GM12801 (cell line): ENCODE results near the gene USP7.

Source experiments
- TF ChIP-seq, protein P1 (sequence below): IDR thresholded peaks from one replicate; pipeline ENCODE4 v1.5.1; 2011; ENCODE audit warnings: control low read depth; ENCODE audit not compliant: insufficient read length; ENCODE audit errors: extremely low read depth

The USP7 gene

GRCh38 chr16:8989099-8989878 is 25.6 kb upstream of the USP7 start:
- TF ChIP-seq, protein P1, sequence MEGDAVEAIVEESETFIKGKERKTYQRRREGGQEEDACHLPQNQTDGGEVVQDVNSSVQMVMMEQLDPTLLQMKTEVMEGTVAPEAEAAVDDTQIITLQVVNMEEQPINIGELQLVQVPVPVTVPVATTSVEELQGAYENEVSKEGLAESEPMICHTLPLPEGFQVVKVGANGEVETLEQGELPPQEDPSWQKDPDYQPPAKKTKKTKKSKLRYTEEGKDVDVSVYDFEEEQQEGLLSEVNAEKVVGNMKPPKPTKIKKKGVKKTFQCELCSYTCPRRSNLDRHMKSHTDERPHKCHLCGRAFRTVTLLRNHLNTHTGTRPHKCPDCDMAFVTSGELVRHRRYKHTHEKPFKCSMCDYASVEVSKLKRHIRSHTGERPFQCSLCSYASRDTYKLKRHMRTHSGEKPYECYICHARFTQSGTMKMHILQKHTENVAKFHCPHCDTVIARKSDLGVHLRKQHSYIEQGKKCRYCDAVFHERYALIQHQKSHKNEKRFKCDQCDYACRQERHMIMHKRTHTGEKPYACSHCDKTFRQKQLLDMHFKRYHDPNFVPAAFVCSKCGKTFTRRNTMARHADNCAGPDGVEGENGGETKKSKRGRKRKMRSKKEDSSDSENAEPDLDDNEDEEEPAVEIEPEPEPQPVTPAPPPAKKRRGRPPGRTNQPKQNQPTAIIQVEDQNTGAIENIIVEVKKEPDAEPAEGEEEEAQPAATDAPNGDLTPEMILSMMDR: no peak

GRCh38 chr16:8986818-8987191 is 23.1 kb upstream of the USP7 start:
- TF ChIP-seq, protein P1: no peak

DNA sequence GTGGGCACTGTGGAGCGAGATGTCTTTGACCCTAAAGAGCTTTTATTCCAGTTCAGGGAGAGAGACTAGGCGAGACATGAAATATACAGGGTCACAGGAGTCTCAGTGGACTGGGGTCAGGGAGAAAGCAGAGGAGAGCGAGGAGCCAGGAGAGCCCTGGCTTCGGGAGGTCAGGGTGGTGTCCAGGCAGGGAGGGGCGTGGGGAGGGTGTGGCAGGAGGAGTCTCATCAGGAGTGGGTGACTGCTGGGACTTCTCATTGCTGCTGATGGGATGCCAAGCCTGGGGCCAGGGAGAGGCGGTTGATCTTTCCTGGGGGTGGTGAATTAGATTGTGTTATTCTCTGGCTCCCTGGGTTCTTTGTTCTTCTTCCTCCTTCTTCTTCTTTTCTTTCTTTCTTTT is 22.4 kb upstream of the USP7 start:
- TF ChIP-seq, protein P1: no peak

DNA sequence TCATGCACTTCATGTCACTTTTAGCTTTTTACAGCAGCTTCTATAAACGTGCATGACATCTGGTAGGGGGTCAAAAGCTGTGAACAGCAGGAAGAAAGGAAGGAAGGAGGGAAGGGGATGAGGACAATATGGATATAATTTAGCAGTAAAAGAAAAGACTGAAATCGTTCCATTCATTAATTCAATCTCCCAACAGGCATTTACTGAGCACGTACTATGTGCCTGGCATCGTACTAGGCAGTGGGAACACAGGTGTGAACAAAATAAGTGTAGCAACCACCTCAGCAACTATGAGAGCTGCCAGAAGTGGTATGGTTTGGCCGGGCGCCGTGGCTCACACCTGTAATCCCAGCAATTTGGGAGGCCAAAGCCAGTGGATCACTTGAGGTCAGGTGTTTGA is 19.1 kb upstream of the USP7 start:
- TF ChIP-seq, protein P1: no peak

GRCh38 chr16:8975039-8975438 is 11.3 kb upstream of the USP7 start:
- TF ChIP-seq, protein P1: no peak

DNA sequence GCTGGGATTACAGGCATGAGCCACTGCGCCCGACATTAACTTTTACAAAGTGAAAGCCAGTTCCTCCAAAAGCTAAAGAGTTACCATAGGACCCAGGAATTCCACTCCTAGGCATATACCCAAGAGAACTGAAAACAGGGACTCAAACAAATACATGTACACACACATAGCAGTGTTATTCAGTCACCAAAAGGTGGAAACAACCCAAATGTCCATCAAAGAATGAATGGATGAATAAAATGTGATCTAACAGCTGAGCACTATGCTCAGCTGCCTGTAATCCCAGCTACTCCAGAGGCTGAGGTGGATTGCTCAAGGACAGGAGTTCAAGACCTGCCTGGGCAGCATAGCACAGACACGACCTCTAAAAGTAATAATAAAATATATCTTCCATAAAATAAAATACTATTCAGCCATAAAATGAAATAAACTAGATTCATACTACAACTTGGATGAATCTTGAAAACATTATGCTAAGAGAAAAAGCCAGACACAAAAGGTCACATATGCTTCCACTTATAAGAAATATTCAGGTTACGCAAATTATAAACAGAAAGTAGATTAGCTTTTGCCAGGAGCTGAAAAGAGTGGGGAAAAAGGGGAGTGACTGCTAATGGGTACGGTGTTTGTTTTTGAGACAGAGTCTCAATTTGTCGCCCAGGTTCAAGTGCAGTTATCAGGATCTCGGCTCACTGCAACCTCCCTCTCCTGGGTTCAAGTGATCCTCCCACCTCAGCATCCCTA is 9.3 kb upstream of the USP7 start:
- TF ChIP-seq, protein P1: no peak

- TF ChIP-seq, protein P1: no peak
Observed at GRCh38 chr16:8971416-8971815, 7.7 kb upstream of the USP7 start.
